GM21576 (cell line): ENCODE data around the gene ELL3.
"Not testable (repeated sequence)": the region's sequence is repeated elsewhere in the genome, so short reads cannot be mapped to it uniquely, and the experiment has no call there.

ENCODE experiments used
- ATAC-seq: cut with Tn5 transposase; IDR thresholded peaks from one replicate; pipeline ENCODE4 v1.9.1; 2021; ENCODE audit warnings: mild to moderate bottlenecking, moderate library complexity; ENCODE audit not compliant: unreplicated experiment

Gene ELL3

DNA sequence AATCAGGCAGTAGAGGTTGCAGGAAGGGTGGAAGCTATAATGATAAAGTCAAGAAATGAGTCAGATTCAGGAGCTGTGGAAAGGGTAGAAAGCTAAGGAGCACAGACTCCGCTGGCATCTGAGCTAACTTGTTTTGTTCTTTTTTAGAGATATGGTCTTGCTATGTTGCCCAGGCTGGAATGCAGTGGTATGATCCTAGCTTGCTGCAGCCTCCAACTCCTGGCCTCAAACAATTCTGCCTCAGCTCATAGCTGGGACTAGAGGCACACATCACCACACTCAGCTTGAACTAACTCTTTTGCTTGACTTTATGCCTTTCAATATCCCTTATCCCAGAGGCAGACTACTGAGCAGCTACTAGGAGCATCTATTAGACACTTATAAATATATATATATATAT, 50.5 kb downstream of the ELL3 start:
- ATAC-seq = not testable (repeated sequence)

DNA sequence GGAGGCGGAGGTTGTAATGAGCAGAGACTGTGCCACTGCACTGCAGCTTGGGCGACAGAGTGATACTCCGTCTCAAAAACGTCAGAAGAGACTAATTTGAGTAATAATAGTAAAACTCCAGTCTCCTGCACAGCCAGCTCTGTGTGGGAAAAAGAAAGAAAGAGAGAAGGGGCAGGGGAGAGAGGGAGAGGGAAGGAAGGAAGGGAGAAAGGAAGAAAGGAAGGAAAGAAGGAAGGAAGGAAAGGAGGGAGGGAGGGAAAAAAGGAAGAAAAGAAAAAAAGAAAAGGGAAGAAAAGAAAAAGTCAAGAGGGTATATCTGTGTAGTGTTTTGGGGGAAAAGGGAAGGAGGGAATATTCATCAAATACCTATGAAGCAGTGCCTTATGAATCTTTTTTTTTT, 53.6 kb downstream of the ELL3 start:
- no peak for ATAC-seq
